K562 (cell line): Measurements from ENCODE around the gene CHST8.

Experiments used
- CBFA2T3 ChIP-seq: fragments of 450-650 bp; IDR thresholded peaks from 2 replicates; pipeline ENCODE4 v1.6.1; 2017
- CHD4 ChIP-seq: fragments of 200-600 bp; sonication (generic); IDR thresholded peaks from 3 replicates; pipeline ENCODE4 v1.6.1; 2012; ENCODE audit warnings: low read depth, mild to moderate bottlenecking, mixed read lengths, low read length, inconsistent platforms; ENCODE audit not compliant: insufficient read depth, insufficient replicate concordance, poor library complexity, severe bottlenecking
- CTCF ChIP-seq, 3 experiments: IDR thresholded peaks in 2 of 3; conservative IDR thresholded peaks in 1 of 3; 2 replicates each; pipeline ENCODE4 v1.5.1; 2011 to 2012; ENCODE audit warnings: low read length in 3 of 3, mild to moderate bottlenecking in 3 of 3, control low read depth in 2 of 3, improper control_type of control experiment in 1 of 3, inconsistent platforms in 1 of 3, low read depth in 1 of 3, mixed read lengths in 1 of 3, moderate library complexity in 1 of 3; ENCODE audit not compliant: insufficient read depth in 2 of 3
- POLR2AphosphoS5 ChIP-seq: IDR thresholded peaks from 2 replicates; pipeline ENCODE4 v1.6.1; 2011; ENCODE audit warnings: mild to moderate bottlenecking, low read depth, low read length, moderate library complexity; ENCODE audit not compliant: control insufficient read depth, insufficient read depth
- POLR3G ChIP-seq: IDR thresholded peaks from 2 replicates; pipeline ENCODE4 v1.6.1; 2011; ENCODE audit not compliant: insufficient read length, insufficient replicate concordance; ENCODE audit errors: extremely low read depth
- RB1 ChIP-seq: fragments of 450-650 bp; IDR thresholded peaks from 2 replicates; pipeline ENCODE4 v1.6.1; 2017; ENCODE audit warnings: low read depth, mild to moderate bottlenecking
- SMARCB1 ChIP-seq: IDR thresholded peaks from 2 replicates; pipeline ENCODE4 v1.6.1; 2011; ENCODE audit warnings: improper control_type of control experiment, low read depth; ENCODE audit not compliant: insufficient read length
- TGIF2 ChIP-seq: sonication (generic); formaldehyde crosslinking; IDR thresholded peaks from 2 replicates; pipeline ENCODE4 v1.8.1; 2022; ENCODE audit warnings: mild to moderate bottlenecking, missing genetic modification reagents, moderate library complexity
- ZBTB1 ChIP-seq: sonication (generic); formaldehyde crosslinking; IDR thresholded peaks from 2 replicates; pipeline ENCODE4 v1.8.1; 2023; ENCODE audit warnings: missing genetic modification reagents, low read depth, mild to moderate bottlenecking, borderline replicate concordance
- ZNF174 ChIP-seq: fragments of 250-450 bp; sonication (Bioruptor Pico); IDR thresholded peaks from 2 replicates; pipeline ENCODE4 v1.4.0; 2020; ENCODE audit warnings: mild to moderate bottlenecking
- ZNF282 ChIP-seq: sonication (generic); formaldehyde crosslinking; IDR thresholded peaks from 2 replicates; pipeline ENCODE4 v1.8.1; 2023; ENCODE audit warnings: missing genetic modification reagents
- TF ChIP-seq, protein P1 (sequence below): sonication (generic); formaldehyde crosslinking; IDR thresholded peaks from 2 replicates; pipeline ENCODE4 v1.8.1; 2023; ENCODE audit warnings: mild to moderate bottlenecking, missing genetic modification reagents, moderate library complexity

GRCh38 chr19:33805313-33805712, 183.6 kb downstream of the CHST8 start:
- TF ChIP-seq ZNF282 (no peak), CBFA2T3 (no peak), CHD4 (no peak), ZBTB1 (no peak), RB1 (no peak), CTCF (IDR thresholded peaks at IDR 0.05 in 2 of 3, conservative IDR thresholded peaks at IDR 0.05 in 1 of 3; ENCODE audit: insufficient read depth in 2 of 3, low read depth in 1 of 3, low read length in 3 of 3) (no peak), SMARCB1 (no peak), ZNF174 (CRISPR knock-in tag) (no peak), POLR3G (no peak), POLR2AphosphoS5 (no peak), TGIF2 (CRISPR knock-in tag) (no peak)
- TF ChIP-seq, protein P1, sequence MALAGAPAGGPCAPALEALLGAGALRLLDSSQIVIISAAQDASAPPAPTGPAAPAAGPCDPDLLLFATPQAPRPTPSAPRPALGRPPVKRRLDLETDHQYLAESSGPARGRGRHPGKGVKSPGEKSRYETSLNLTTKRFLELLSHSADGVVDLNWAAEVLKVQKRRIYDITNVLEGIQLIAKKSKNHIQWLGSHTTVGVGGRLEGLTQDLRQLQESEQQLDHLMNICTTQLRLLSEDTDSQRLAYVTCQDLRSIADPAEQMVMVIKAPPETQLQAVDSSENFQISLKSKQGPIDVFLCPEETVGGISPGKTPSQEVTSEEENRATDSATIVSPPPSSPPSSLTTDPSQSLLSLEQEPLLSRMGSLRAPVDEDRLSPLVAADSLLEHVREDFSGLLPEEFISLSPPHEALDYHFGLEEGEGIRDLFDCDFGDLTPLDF (CRISPR knock-in tag), result no peak
